Osteocyte (in vitro differentiated cells): ENCODE measurements around the gene RBM4B. TPM values are rescaled to one million over a fixed set of nuclear protein-coding genes. Genes with fewer than 3 reads are reported as not detected.

Source experiments
- DNase-seq: peaks from one replicate; pipeline ENCODE4 v3.0.0; 2021; ENCODE audit warnings: mixed read lengths; ENCODE audit not compliant: unreplicated experiment; ENCODE audit errors: extremely low spot score
- H3K27ac Mint-ChIP-seq: one replicate; pipeline ENCODE4 v1.8.0; 2021; ENCODE audit warnings: mild to moderate bottlenecking, mixed read lengths; ENCODE audit not compliant: unreplicated experiment
- H3K27me3 Mint-ChIP-seq: one replicate; pipeline ENCODE4 v1.8.0; 2021; ENCODE audit warnings: mixed read lengths; ENCODE audit not compliant: unreplicated experiment
- H3K36me3 Mint-ChIP-seq: one replicate; pipeline ENCODE4 v1.8.0; 2021; ENCODE audit warnings: mixed read lengths; ENCODE audit not compliant: unreplicated experiment
- H3K4me1 Mint-ChIP-seq: one replicate; pipeline ENCODE4 v1.8.0; 2021; ENCODE audit warnings: mixed read lengths; ENCODE audit not compliant: unreplicated experiment
- H3K4me3 Mint-ChIP-seq: one replicate; pipeline ENCODE4 v1.8.0; 2021; ENCODE audit warnings: mild to moderate bottlenecking, moderate library complexity, mixed read lengths; ENCODE audit not compliant: unreplicated experiment
- H3K9me3 Mint-ChIP-seq: one replicate; pipeline ENCODE4 v1.8.0; 2021; ENCODE audit warnings: mixed read lengths; ENCODE audit not compliant: unreplicated experiment
- CTCF ChIP-seq: fragments of 200-600 bp; sonication (generic); IDR thresholded peaks from 2 replicates; pipeline ENCODE4 v1.5.0; 2021; ENCODE audit warnings: antibody characterized with exemption, mild to moderate bottlenecking, moderate library complexity
- total RNA-seq: library from RNA; stranded (reverse); gene quantifications from 2 replicates; pipeline ENCODE4 v1.2.1, GENCODE V29; 2021

RBM4B gene
- total RNA-seq, 1 donor from 2014 or later: 31.4 TPM

GRCh38 chr11:66691311-66691980 lies 13.8 kb upstream of the RBM4B start:
- no peak for TF ChIP-seq CTCF
- no peaks in the 10 kb centered on the region for H3K9me3 Mint-ChIP-seq
- H3K4me3 Mint-ChIP-seq: no peak overlapping the region
- DNase-seq: no peak
- no peaks in the 10 kb centered on the region for H3K36me3 Mint-ChIP-seq
- no peak overlapping the region for H3K27ac Mint-ChIP-seq
- H3K4me1 Mint-ChIP-seq: peaks cover 3% of the 10 kb centered on the region
- no peaks in the 10 kb centered on the region for H3K27me3 Mint-ChIP-seq

DNA sequence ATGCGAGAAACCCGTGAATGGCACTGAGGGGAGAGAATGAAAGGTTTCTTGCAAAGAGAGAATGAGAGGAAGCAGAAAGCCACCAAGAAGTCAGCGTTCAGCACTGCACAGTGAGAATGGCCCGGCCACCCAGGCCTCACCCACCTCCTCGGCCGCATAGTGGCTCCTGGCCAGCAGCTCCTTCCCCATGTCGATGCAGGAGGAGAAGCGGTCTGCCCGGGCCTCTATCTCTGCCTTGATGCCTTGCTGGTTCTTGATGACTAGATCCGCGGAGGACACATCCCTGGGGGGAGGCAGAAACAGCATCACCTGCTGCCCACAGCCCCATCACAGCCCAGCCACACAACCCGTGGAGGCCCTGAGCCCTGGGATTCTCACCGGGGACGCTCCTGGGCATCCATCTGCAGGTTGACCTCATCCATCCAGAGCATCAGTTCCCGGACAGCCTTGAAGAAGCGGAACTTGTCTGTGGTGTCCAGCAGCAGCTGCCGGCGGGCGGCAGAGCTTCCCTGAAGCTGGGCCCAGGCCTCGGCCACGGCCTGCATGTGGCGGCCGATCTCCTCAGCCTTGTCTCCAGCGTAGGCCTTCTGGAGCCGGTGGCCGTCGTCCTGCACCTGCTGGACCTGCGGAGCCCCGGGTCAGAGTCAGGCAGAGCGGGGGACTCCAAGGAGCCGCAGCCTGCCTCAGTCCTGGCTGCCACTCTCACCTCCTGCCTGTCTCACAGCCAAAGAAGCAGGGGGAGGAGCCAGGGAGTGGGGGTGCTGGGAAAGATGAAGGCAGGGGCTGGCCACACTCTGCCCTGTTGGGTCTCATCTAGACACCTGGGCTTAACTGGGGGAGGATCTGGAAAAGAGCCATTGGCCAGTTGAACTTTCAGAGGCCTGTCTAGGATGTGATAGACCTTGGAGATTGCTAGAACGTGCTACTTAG lies 12.2 kb upstream of the RBM4B start:
- no peaks in the 10 kb centered on the region for H3K9me3 Mint-ChIP-seq
- DNase-seq: no peak
- TF ChIP-seq CTCF: no peak
- H3K4me3 Mint-ChIP-seq: no peak overlapping the region
- peaks cover 4% of the 10 kb centered on the region for H3K4me1 Mint-ChIP-seq
- H3K27ac Mint-ChIP-seq: no peak overlapping the region
- no peaks in the 10 kb centered on the region for H3K36me3 Mint-ChIP-seq
- no peaks in the 10 kb centered on the region for H3K27me3 Mint-ChIP-seq

- H3K36me3 Mint-ChIP-seq: no peaks in the 10 kb centered on the region
- H3K4me1 Mint-ChIP-seq: peaks cover 3% of the 10 kb centered on the region
- no peaks in the 10 kb centered on the region for H3K27me3 Mint-ChIP-seq
- no peak overlapping the region for H3K27ac Mint-ChIP-seq
- H3K4me3 Mint-ChIP-seq: no peak overlapping the region
- no peak for DNase-seq
- no peak for TF ChIP-seq CTCF
- H3K9me3 Mint-ChIP-seq: no peaks in the 10 kb centered on the region
These were observed 11.2 kb upstream of the RBM4B start for GRCh38 chr11:66688561-66689534.

- no peak for TF ChIP-seq CTCF
- no peaks in the 10 kb centered on the region for H3K36me3 Mint-ChIP-seq
- no peak for DNase-seq
- H3K4me3 Mint-ChIP-seq: no peak overlapping the region
- no peaks in the 10 kb centered on the region for H3K27me3 Mint-ChIP-seq
- H3K27ac Mint-ChIP-seq: no peak overlapping the region
- peaks cover 3% of the 10 kb centered on the region for H3K4me1 Mint-ChIP-seq
- H3K9me3 Mint-ChIP-seq: no peaks in the 10 kb centered on the region
These were observed 10.2 kb upstream of the RBM4B start for GRCh38 chr11:66687831-66688281.
